CD4-positive, alpha-beta T cell treated with Interleukin-10 for 1 hour (primary cell): ENCODE results near the gene RIPPLY1.
A peak's percentile ranks its signal among the peaks of the same experiment; 100 is the strongest.
"Not testable (repeated sequence)": the region's sequence is repeated elsewhere in the genome, so short reads cannot be mapped to it uniquely, and the experiment has no call there.

Experiments used
- DNase-seq: peaks from one replicate; pipeline ENCODE4 v3.0.0-alpha.2; 2020

The RIPPLY1 gene

GRCh38 chrX:106905064-106905708 is 2.0 kb upstream of the RIPPLY1 start:
- DNase-seq = no peak

DNA sequence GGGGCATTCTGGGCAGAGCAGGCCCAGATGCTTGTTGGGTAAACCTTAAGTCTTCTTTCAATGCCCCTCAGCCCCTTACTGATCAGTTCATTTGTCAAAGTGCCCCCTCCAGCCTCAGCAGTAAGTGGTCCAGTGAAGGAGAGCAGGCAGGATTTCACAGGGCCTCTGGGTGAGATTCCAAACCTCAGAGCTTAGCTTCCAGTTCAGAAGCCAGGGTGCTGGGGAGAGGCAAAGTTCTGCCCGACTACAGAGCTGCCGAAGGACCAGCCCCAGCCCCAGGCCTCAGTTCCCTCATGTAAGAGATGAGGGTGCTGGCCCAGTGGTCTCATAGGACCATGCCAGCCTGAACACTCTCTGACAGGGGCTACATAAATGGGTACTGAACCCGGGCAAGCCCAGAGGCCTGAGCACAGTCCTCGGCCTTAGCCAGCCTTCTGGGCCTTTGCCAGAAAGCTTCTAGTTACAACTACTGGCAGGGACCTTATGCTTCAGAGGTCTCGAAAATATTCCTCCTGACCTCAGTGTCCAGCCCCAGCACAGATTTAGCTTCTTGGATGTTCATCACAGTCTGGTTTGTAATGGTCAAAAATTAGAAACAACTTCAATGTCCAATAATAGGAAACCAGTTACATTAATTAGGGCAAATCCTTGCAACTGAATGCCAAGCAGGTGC is 851 bp upstream of the RIPPLY1 start:
- DNase-seq = no peak

DNA sequence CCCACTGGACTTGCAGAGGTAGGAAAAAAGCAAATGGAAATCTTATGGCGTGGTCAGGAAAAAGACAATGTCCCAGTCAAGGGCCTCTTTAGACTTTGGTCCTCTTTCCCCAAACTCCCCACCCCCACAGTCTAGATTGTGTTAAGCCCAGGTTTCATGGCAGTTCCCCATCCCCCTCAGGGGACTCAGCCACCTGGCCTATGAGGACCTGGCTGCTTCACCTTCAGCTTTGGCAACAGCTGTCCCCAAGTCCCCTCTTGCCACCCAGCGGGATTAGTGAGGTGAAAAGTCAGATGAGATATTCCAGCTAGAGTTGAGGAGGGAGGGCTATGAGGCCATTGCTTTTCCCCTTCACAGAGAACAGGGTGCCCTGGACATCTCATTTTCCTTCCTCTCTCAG is 457 bp downstream of the RIPPLY1 start:
- DNase-seq = no peak

- no peak for DNase-seq
These were observed 1.3 kb downstream of the RIPPLY1 start for GRCh38 chrX:106901781-106902219.

GRCh38 chrX:106901341-106901740 is 1.8 kb downstream of the RIPPLY1 start:
- DNase-seq = no peak

- no peak for DNase-seq
These were observed 3.3 kb downstream of the RIPPLY1 start for GRCh38 chrX:106899841-106900240.

DNA sequence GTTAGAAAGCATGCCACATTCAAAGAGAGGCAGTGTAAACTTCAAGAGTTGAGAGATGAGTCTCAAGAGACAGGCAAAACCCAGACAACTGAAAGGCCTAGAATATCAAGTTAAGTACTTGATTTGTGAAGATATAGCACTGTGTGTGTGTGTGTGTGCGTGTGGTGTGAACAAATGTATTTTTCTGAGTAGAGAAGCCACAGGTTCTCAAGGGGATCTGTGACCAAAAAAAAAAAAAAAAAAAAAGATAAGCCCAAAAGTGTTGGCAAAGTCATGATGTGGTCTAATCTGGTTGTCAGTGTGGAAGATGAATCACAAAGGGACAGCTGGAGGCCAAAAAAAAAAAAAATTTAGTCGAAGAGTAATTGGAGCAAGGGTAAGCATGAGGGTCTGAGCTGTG is 3.9 kb downstream of the RIPPLY1 start:
- DNase-seq = no peak

DNA sequence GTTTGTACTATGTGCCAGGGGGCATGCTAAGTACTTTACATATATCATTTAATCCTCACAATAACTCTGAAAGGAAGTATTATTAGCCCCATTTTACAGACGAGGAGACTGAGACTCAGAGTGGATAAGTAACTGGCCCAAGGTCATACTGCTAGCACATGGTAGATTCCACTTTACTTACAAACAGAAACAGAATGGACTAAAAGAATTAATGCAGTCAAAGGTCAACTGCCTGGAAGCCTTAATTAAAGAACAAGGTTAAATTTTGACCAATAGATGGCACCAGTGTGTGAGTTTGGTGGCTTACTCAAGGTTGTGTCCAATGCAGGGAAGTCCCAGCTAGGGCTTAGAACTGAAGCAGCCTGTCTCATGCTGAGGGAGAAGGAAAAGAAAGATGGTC is 4.7 kb downstream of the RIPPLY1 start:
- DNase-seq = peak; percentile 51

- DNase-seq = no peak
These were observed 5.9 kb downstream of the RIPPLY1 start for GRCh38 chrX:106897259-106897658.

DNA sequence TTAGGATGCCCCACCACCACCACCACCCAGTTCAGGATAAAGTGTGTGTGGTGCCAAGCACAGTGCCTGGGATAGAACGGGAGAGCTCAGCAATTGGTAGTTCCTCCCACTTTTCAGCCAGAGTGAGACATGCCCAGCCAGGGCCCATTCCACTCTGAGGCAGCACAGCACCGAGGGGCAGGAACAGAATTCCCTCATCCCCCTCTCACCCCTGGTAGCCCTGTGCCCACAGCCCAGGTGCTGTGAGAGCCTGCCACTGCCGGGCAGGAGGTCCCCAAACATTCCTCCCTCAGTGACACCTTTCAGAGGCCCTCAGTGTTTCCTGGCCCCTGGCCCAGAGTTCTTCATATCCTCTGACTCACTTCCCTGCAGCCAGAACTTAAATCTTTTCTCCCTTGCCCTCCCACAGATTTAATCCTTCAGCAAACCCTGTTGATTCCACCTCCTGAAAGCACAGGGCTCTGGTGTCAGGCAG is 8.1 kb downstream of the RIPPLY1 start:
- no peak for DNase-seq

GRCh38 chrX:106894392-106894909 is 8.7 kb downstream of the RIPPLY1 start:
- peak; percentile 47 for DNase-seq

DNA sequence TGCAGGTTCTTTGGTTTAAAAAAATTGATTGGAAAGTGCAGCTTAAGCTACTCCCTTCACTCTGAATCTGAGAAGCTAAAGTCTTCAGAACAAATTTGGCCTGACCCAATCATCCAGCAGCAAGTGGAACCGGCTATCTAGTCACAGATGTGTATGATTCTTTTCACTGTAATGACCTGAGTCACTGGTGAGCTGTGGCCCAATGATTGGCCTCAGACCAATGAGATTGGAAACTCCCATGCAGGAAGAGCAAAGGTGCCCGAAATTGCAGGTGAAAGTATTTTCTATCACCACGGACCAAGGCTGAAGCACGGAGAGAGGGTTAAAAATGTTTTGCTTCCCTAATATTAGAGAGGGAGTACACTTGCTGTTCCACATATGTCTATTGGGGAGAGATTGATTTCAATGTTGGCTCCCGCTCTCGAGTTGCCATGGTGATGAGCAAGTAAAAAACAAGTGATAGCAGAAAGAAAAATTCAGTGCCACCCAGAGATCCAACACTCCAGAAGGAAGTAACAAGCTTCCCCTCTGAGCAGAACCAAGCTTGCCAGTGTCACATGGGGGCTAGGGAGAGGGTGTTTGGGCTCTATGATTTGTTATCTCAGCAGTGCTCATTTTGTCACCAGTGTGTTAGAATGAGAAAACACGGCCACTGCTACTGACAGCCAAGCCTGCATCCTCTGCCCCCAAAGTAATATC is 11.2 kb downstream of the RIPPLY1 start:
- DNase-seq = no peak

DNA sequence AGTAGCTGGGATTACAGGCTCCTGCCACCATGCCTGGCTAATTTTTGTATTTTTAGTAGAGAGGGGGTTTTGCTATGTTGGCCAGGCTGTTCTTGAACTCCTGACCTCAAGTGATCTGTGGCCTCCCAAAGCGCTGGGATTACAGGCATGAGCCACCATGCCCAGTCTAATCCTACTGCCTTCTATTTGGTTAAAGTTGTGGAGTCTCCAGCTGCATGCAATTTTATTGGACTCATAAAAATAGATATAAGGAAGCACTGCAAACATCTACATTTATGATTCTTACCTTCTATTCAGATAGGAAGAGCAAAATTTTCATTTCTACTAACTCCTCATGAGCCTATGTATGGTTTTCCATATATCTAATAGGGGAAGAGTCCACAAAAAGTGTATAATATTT is 13.7 kb downstream of the RIPPLY1 start:
- DNase-seq = no peak

DNA sequence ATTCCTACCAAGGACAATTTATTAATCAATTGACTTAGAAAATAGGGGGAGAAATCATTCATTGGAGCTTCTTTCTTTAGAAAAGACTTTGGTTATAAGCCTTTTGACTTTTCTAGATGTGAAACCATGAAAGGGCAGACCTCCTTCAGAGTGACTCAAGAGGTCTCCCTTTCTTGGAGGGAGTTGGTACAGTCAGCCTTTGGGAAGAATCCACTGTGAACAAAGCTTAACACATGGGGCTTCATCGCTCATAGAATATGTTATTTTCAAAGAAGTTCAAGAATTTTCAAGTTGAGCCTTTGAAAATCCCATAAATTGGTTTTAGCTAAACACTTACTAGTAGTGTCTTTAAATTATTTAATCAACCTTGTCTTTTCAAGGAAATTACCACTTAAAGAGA is 28.0 kb downstream of the RIPPLY1 start:
- no peak for DNase-seq

DNA sequence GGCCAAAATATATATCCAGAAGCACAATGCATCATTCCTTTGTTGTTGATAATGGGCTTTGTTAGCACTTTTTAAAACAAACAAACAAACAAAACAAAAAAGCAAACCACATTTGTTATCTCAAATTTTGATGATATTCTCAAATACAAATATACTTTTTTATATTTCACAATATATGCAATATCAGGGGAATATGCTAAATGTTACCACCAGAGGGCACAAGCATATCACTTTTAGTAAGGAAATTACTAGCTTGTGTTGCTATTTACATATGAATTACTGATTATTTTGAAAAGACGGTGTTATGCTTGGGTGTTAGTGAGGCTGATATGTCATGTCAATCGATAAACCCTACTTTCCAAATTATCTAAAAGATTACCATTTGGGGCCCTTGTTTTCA is 29.1 kb downstream of the RIPPLY1 start:
- peak; percentile 14 for DNase-seq

DNA sequence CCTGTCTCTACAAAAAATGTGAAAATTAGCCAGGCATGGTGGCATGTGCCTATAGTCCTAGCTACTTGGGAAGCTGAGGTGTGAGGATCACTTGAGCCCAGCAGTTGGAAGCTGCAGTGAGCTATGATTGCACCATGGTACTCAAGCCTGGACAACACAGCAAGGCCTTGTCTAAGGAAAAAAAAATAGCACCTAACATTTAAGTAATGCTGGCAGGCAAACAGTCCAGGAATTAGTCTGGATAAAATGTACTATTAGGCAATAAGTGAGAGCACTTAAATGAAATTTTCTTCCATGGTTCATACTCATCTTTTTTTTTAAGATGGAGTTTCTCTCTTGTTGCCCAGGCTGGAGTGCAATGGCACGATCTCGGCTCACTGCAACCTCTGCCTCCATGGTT is 30.3 kb downstream of the RIPPLY1 start:
- DNase-seq = not testable (repeated sequence)

DNA sequence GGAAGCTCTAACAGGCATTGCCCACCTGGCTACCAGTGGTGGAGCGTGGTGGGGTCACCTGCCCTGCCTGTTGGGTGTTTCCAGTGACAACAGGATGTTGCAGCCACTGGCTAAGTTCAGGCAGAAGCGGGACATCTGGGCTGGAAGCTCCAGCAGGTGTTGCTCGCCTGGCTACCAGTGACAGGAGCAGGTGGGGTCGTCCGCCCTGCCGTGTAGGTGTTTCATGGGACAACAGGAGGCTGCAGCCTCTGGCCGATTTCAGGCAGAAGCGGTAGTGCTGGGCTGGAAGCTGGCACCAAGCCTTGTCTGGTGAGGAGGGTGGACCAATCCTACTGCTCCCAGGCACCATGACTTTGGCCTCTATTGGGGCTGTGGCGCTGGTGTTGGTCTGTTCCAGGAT is 39.4 kb downstream of the RIPPLY1 start:
- no peak for DNase-seq

- no peak for DNase-seq
These were observed 40.0 kb downstream of the RIPPLY1 start for GRCh38 chrX:106862972-106863688.
